ENCODE data around the gene GIT2.
"Not testable (repeated sequence)": the region's sequence is repeated elsewhere in the genome, so short reads cannot be mapped to it uniquely, and the experiment has no call there.

GIT2 gene

GRCh38 chr12:110008681-110009398, 12.7 kb upstream of the GIT2 start:
- DNase-seq (ENCODE audit: low read depth, low spot score); H3K4me3 ChIP-seq (ENCODE audit: low read length): not testable (repeated sequence)

- no peak overlapping the region for H3K4me3 ChIP-seq (ENCODE audit: low read length)
- no peak for DNase-seq (ENCODE audit: low read depth, low spot score)
Observed at GRCh38 chr12:110007881-110008280, 11.7 kb upstream of the GIT2 start.

- DNase-seq (ENCODE audit: low read depth, low spot score): no peak
- H3K4me3 ChIP-seq (ENCODE audit: low read length): no peak overlapping the region
Observed at GRCh38 chr12:110006115-110006514, 9.9 kb upstream of the GIT2 start.

GRCh38 chr12:110005319-110005973, 9.3 kb upstream of the GIT2 start:
- no peak for DNase-seq (ENCODE audit: low read depth, low spot score)
- H3K4me3 ChIP-seq (ENCODE audit: low read length): no peak overlapping the region

GRCh38 chr12:110004598-110004997, 8.4 kb upstream of the GIT2 start:
- no peak overlapping the region for H3K4me3 ChIP-seq (ENCODE audit: low read length)
- DNase-seq (ENCODE audit: low read depth, low spot score): no peak

GRCh38 chr12:110002676-110003515, 6.7 kb upstream of the GIT2 start:
- DNase-seq (ENCODE audit: low read depth, low spot score): no peak
- no peak overlapping the region for H3K4me3 ChIP-seq (ENCODE audit: low read length)

GRCh38 chr12:110001596-110001995, 5.4 kb upstream of the GIT2 start:
- DNase-seq (ENCODE audit: low read depth, low spot score): no peak
- H3K4me3 ChIP-seq (ENCODE audit: low read length): no peak overlapping the region

GRCh38 chr12:109999983-110000505, 3.9 kb upstream of the GIT2 start:
- no peak for DNase-seq (ENCODE audit: low read depth, low spot score)

GRCh38 chr12:109999649-109999971, 3.4 kb upstream of the GIT2 start:
- DNase-seq (ENCODE audit: low read depth, low spot score): no peak
- peak overlapping the region; percentile 70 for H3K4me3 ChIP-seq (ENCODE audit: low read length)

More at GRCh38 chr12:109999983-110000505, 3.9 kb upstream of the GIT2 start:
- peak overlapping the region; percentile 70 for H3K4me3 ChIP-seq (ENCODE audit: low read length)

- peak; percentile 92 for DNase-seq (ENCODE audit: low read depth, low spot score)
- peak within 1 kb of the TSS; percentile 70 for H3K4me3 ChIP-seq (ENCODE audit: low read length)
Observed at GRCh38 chr12:109998904-109999648, 2.9 kb upstream of the GIT2 start, which contains the start of gene ANKRD13A. ANKRD13A (plus strand) TSS chr12:109999430; CDS start chr12:109999689, 259 bp downstream.

- peak overlapping the region; percentile 70 for H3K4me3 ChIP-seq (ENCODE audit: low read length)
- DNase-seq (ENCODE audit: low read depth, low spot score): peak; percentile 14
Observed at GRCh38 chr12:109998241-109998903, 2.2 kb upstream of the GIT2 start.

- H3K4me3 ChIP-seq (ENCODE audit: low read length): no peak overlapping the region
- no peak for DNase-seq (ENCODE audit: low read depth, low spot score)
Observed at GRCh38 chr12:109997393-109997792, 1.2 kb upstream of the GIT2 start.

GRCh38 chr12:109996483-109996853, 300 bp upstream of the GIT2 start:
- DNase-seq (ENCODE audit: low read depth, low spot score): no peak
- H3K4me3 ChIP-seq (ENCODE audit: low read length): peak overlapping the region; percentile 87

GRCh38 chr12:109995361-109995685, 845 bp downstream of the GIT2 start:
- peak overlapping the region; percentile 87 for H3K4me3 ChIP-seq (ENCODE audit: low read length)
- DNase-seq (ENCODE audit: low read depth, low spot score): no peak

- peak; percentile 65 for DNase-seq (ENCODE audit: low read depth, low spot score)
Observed at GRCh38 chr12:109994401-109995175, 1.6 kb downstream of the GIT2 start.

GRCh38 chr12:109993091-109993490, 3.1 kb downstream of the GIT2 start:
- no peak overlapping the region for H3K4me3 ChIP-seq (ENCODE audit: low read length)
- no peak for DNase-seq (ENCODE audit: low read depth, low spot score)

More at GRCh38 chr12:109994401-109995175, 1.6 kb downstream of the GIT2 start:
- peak overlapping the region; percentile 87 for H3K4me3 ChIP-seq (ENCODE audit: low read length)

GRCh38 chr12:109991586-109991985, 4.6 kb downstream of the GIT2 start:
- DNase-seq (ENCODE audit: low read depth, low spot score): no peak

GRCh38 chr12:109989380-109989779, 6.8 kb downstream of the GIT2 start:
- DNase-seq (ENCODE audit: low read depth, low spot score): no peak
- H3K4me3 ChIP-seq (ENCODE audit: low read length): no peak overlapping the region

More at GRCh38 chr12:109991586-109991985, 4.6 kb downstream of the GIT2 start:
- H3K4me3 ChIP-seq (ENCODE audit: low read length): no peak overlapping the region
